HepG2 (cell line): ENCODE measurements around the gene PAPOLB. TPM values are rescaled to one million over a fixed set of nuclear protein-coding genes. Genes with fewer than 3 reads are reported as not detected.

Source experiments
- AGO2 ChIP-seq: fragments of 200-400 bp; formaldehyde crosslinking; optimal IDR thresholded peaks from 2 replicates; pipeline ENCODE3; 2017; ENCODE audit warnings: mild to moderate bottlenecking, low read depth, low read length, moderate library complexity
- ATF7-NPFF ChIP-seq: sonication (generic); formaldehyde crosslinking; IDR thresholded peaks from 2 replicates; pipeline ENCODE4 v1.8.1; 2023; ENCODE audit warnings: mild to moderate bottlenecking, low read depth, missing genetic modification reagents, moderate library complexity
- CBFB ChIP-seq: sonication (generic); formaldehyde crosslinking; IDR thresholded peaks from 2 replicates; pipeline ENCODE4 v1.4.0; 2020; ENCODE audit warnings: missing genetic modification reagents
- CSRNP1 ChIP-seq: sonication (generic); formaldehyde crosslinking; IDR thresholded peaks from 2 replicates; pipeline ENCODE4 v1.8.1; 2023; ENCODE audit warnings: mild to moderate bottlenecking, missing genetic modification reagents
- GATAD2A ChIP-seq: IDR thresholded peaks from 2 replicates; pipeline ENCODE4 v1.6.1; 2016
- MLLT10 ChIP-seq: sonication (generic); formaldehyde crosslinking; IDR thresholded peaks from 2 replicates; pipeline ENCODE4 v1.4.0; 2020; ENCODE audit warnings: missing genetic modification reagents
- PRDM4 ChIP-seq: sonication (generic); formaldehyde crosslinking; IDR thresholded peaks from 2 replicates; pipeline ENCODE4 v1.9.0; 2021; ENCODE audit warnings: missing genetic modification reagents, borderline replicate concordance
- REL ChIP-seq: sonication (generic); formaldehyde crosslinking; conservative IDR thresholded peaks from 2 replicates; pipeline ENCODE4 v1.8.0; 2022; ENCODE audit warnings: mild to moderate bottlenecking, missing genetic modification reagents, moderate library complexity
- RFX5 ChIP-seq: IDR thresholded peaks from 2 replicates; pipeline ENCODE4 v1.6.1; 2011; ENCODE audit warnings: low read depth, low read length, improper control_type of control experiment
- SALL2 ChIP-seq: sonication (generic); formaldehyde crosslinking; IDR thresholded peaks from 2 replicates; pipeline ENCODE4 v1.8.1; 2023; ENCODE audit warnings: mild to moderate bottlenecking, missing genetic modification reagents, inconsistent platforms
- SPEN ChIP-seq: sonication (generic); formaldehyde crosslinking; IDR thresholded peaks from 2 replicates; pipeline ENCODE4 v1.5.1; 2020; ENCODE audit warnings: low read depth, mild to moderate bottlenecking, missing genetic modification reagents
- TEAD3 ChIP-seq: optimal IDR thresholded peaks from 2 replicates; pipeline ENCODE3; 2016; ENCODE audit warnings: borderline replicate concordance
- TEF ChIP-seq: sonication (generic); formaldehyde crosslinking; IDR thresholded peaks from 2 replicates; pipeline ENCODE4 v1.5.0; 2020; ENCODE audit warnings: missing genetic modification reagents
- THYN1 ChIP-seq: sonication (generic); formaldehyde crosslinking; IDR thresholded peaks from 2 replicates; pipeline ENCODE4 v1.8.1; 2023; ENCODE audit warnings: low read depth, mild to moderate bottlenecking, moderate library complexity, missing genetic modification reagents, borderline replicate concordance
- ZBTB39 ChIP-seq: sonication (generic); formaldehyde crosslinking; IDR thresholded peaks from 2 replicates; pipeline ENCODE4 v1.5.0; 2020; ENCODE audit warnings: missing genetic modification reagents
- ZBTB8A ChIP-seq: sonication (generic); formaldehyde crosslinking; IDR thresholded peaks from 2 replicates; pipeline ENCODE4 v1.4.0; 2020; ENCODE audit warnings: mild to moderate bottlenecking, low read depth, missing genetic modification reagents, borderline replicate concordance
- ZNF12 ChIP-seq: sonication (generic); formaldehyde crosslinking; IDR thresholded peaks from 2 replicates; pipeline ENCODE4 v1.5.0; 2020; ENCODE audit warnings: missing genetic modification reagents
- ZNF260 ChIP-seq: sonication (generic); formaldehyde crosslinking; IDR thresholded peaks from 2 replicates; pipeline ENCODE4 v1.4.0; 2020; ENCODE audit warnings: missing genetic modification reagents, low read depth, mild to moderate bottlenecking, borderline replicate concordance
- ZNF30 ChIP-seq: sonication (generic); formaldehyde crosslinking; IDR thresholded peaks from 2 replicates; pipeline ENCODE4 v1.5.0; 2020; ENCODE audit warnings: mild to moderate bottlenecking, missing genetic modification reagents
- ZNF335 ChIP-seq: sonication (generic); formaldehyde crosslinking; IDR thresholded peaks from 2 replicates; pipeline ENCODE4 v1.4.0; 2020; ENCODE audit warnings: missing genetic modification reagents
- ZNF441 ChIP-seq: sonication (generic); formaldehyde crosslinking; IDR thresholded peaks from 2 replicates; pipeline ENCODE4 v1.7.0; 2021; ENCODE audit warnings: missing genetic modification reagents, borderline replicate concordance
- ZNF7 ChIP-seq: IDR thresholded peaks from 2 replicates; pipeline ENCODE4 v1.6.1; 2016; ENCODE audit warnings: missing biosample characterization, missing genetic modification reagents
- ZNF724P ChIP-seq: sonication (generic); formaldehyde crosslinking; IDR thresholded peaks from 2 replicates; pipeline ENCODE4 v1.8.0; 2022; ENCODE audit warnings: missing genetic modification reagents, borderline replicate concordance
- ZNF800 ChIP-seq: sonication (generic); formaldehyde crosslinking; IDR thresholded peaks from 2 replicates; pipeline ENCODE4 v1.4.0; 2020; ENCODE audit warnings: missing genetic modification reagents
- polyA plus RNA-seq, 8 experiments: library from polyadenylated mRNA; depleted of rRNA in 3 of 8; stranded (reverse) in 7 of 8; unstranded in 1 of 8; fragments of >200 nt; fragmentation: Illumina TruSeq in 4 of 8; extraction: Trizol in 4 of 8; gene quantifications; 2 replicates each; pipeline versions ENCODE4 v1.2.1 to v1.2.3, GENCODE V29; 2011 to 2016; ENCODE audit warnings: low read depth in 4 of 8, missing spikeins in 1 of 8, mixed read lengths in 1 of 8; ENCODE audit not compliant: insufficient read depth in 1 of 8
- total RNA-seq, 5 experiments: library from RNA; depleted of rRNA; stranded (reverse); fragments of >200 nt; fragmentation: Illumina TruSeq; extraction: Trizol; gene quantifications; 2 replicates each; pipeline ENCODE4 v1.2.3, GENCODE V29; 2016; ENCODE audit warnings: low read depth in 1 of 5

The PAPOLB gene
- total and polyA plus RNA-seq, 2 of the 13 experiments (the other 11 are each of a cell fraction or from before 2014, with no cell fraction given): not detected

- no peak for TF ChIP-seq THYN1 (CRISPR knock-in tag)
- no peak for TF ChIP-seq REL
- TF ChIP-seq ZNF30 (CRISPR knock-in tag): no peak
- no peak for TF ChIP-seq ZBTB8A (CRISPR knock-in tag)
- TF ChIP-seq SALL2 (CRISPR knock-in tag): no peak
- no peak for TF ChIP-seq ZNF724P (CRISPR knock-in tag)
- no peak for TF ChIP-seq ZNF7 (CRISPR knock-in tag)
- peak; percentile 62 for TF ChIP-seq GATAD2A (CRISPR knock-in tag)
- TF ChIP-seq SPEN: no peak; the same call in 1 of the 2 replicates
- TF ChIP-seq ATF7-NPFF: no peak
- TF ChIP-seq TEF (CRISPR knock-in tag): no peak
- TF ChIP-seq ZBTB39: no peak
- no peak for TF ChIP-seq AGO2
- peak; percentile 54 for TF ChIP-seq ZNF12 (CRISPR knock-in tag)
- no peak for TF ChIP-seq RFX5
- TF ChIP-seq TEAD3: peak; percentile 57
- TF ChIP-seq CBFB (CRISPR knock-in tag): peak; percentile 75
- TF ChIP-seq ZNF335: no peak
- TF ChIP-seq PRDM4 (CRISPR knock-in tag): no peak
- TF ChIP-seq ZNF441 (CRISPR knock-in tag): no peak
- TF ChIP-seq MLLT10 (CRISPR knock-in tag): no peak
- TF ChIP-seq ZNF800 (CRISPR knock-in tag): no peak
- TF ChIP-seq CSRNP1 (CRISPR knock-in tag): no peak
- TF ChIP-seq ZNF260: no peak
These were observed 31.7 kb downstream of the PAPOLB start (continued) for GRCh38 chr7:4830176-4830575.
